Activated T-cell treated with anti-CD3 and anti-CD28 coated beads for 1 hour (primary cell): ENCODE measurements around the gene DNAL4.

Source experiments
- DNase-seq: peaks from one replicate; pipeline ENCODE4 v3.0.0-alpha.2; 2020; ENCODE audit warnings: low read depth

Gene DNAL4

DNA sequence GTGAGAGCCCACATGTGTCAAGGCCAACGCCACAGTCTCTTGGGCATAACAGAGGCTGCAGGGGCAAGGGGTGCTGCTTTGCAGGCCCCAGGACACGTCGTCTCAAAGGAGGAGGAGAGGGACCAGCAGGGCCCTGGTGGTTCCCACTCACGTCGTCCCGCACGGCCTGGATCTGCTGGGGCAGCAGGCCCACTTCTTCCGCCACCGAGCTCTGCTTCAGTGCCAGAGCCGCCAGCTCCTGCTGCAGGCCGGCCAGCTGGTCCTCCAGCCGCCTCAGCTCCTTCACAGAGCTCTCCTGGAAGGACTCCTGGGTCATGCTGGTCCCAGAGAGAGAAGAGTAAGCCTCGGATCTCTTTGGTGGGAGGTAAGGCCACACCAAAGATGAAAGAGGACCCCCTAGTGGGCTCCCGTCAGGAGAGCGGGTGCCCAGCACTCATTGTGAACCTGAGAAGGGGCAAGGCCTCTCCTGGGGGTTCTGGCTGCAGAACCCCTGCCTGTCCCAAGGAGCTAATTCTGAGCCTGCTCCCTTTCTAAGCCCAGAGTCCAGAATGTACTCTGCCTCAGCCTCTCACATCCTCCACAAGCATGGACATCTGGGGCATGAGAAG, 53.7 kb downstream of the DNAL4 start:
- DNase-seq = no peak

DNA sequence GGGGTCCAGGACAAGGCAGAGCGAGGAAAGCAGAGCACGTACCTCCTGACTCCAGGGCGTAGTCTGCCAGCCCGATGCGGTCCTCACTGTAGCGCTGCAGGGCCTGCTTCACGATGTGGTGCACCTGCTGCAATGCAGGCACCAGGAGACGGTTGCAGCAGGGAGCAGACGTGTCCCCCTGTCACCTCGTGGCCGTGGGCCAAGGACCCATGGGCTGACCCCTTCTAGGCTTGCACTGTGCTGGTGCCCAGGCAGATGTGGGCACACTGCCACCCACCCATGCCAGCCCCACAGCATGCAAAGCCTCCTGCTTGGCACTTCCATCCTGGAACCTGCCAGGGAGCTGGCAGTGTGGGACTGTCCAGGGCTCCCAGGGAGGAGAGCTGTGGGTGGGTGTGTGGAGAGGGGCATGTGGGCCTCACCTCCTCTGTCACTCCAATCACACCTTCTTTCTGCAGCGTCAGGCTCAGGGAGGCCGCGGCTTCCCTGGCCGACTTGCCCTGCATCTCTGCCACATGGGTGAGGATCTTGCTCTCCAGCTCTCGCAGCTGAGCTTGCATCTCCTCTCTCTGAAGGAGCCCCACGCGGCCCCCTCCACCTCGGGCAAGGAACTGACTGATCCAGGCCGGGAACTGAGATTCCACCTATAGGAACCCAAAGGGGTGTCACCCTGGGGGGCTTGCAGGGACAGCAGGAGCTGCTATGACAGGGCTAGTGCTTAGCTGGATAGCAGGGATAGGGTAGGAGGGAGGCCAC, 54.5 kb downstream of the DNAL4 start:
- no peak for DNase-seq

DNA sequence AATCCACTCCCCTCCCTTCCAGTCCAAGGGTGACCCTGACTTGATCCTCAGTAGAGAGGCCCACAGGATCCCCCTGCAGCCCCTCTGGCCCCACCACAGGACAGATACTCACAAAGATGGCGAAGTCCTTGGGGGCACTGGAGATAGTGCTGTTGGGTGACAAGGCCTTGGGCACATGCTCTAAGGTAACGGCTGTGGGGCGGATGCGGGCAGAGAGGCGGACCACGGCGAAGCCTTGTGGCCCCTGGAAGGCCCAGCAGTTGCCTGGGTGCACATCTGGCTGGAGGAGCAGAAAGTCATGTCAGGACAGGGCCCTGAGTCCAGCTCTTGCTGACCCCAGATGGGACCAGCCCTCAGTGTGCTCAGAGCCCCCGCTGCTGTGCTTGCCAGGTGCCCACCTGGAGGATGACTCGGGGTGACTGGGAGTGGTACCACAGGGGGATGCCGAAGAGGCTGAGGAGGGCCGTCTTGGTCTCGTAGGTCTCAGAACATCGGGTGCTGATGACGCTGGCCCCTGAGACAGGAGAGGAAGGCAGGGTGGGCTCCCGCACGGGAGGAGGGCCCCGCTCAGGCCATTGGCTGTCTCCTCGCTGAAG, 55.4 kb downstream of the DNAL4 start:
- no peak for DNase-seq

DNA sequence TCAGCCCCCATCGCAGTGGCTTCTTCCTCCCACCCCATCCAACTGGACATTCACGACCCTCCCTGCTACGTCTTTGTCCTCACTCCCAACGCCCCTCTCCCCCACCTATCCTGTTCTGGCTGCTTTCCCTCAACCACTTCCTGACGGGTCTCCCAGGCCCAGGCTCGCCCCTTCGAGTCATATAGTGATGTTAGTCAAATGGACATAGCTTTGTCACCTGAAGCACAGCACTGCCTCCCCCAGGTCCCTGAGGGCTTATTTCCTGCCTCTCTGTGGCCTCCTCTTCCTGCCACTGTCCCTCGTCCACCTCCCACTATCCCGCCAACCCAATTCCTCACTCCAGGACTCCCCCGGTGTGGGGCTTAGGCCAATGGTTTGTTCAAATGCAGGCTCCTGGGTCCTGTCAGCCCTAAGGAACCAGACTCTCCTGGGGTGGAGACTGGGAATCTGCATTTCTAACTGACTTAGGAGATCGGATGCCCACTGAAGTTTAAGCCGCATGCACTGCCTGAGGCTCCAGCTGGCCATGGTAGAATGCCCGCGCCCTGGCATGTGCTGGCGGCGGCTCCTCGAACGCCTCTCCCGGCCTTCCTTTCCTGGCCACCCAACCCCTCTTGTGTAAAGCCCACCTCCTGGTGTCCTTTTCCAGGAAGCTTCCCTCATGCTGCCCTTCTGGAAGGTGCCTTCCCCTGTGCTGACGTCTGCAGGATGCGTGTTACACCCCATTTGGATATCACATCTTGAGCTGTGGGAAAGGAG, 56.5 kb downstream of the DNAL4 start:
- DNase-seq = no peak

DNA sequence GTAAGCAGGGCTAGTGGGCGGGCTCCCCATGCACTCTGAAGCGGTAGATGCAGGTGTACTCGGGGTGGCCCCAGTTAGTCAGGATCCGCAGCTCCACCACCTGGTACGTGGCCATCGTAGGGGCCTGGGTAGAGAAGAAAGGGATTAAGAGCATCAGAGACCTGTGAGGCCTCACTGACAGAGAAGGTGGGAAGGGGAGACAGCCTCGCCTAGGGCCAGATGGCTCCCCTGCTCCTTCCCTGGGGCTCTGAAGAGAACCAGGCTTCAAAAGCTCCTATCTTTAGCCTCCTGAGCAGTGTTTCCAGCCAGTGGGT, 57.7 kb downstream of the DNAL4 start:
- DNase-seq = no peak

DNA sequence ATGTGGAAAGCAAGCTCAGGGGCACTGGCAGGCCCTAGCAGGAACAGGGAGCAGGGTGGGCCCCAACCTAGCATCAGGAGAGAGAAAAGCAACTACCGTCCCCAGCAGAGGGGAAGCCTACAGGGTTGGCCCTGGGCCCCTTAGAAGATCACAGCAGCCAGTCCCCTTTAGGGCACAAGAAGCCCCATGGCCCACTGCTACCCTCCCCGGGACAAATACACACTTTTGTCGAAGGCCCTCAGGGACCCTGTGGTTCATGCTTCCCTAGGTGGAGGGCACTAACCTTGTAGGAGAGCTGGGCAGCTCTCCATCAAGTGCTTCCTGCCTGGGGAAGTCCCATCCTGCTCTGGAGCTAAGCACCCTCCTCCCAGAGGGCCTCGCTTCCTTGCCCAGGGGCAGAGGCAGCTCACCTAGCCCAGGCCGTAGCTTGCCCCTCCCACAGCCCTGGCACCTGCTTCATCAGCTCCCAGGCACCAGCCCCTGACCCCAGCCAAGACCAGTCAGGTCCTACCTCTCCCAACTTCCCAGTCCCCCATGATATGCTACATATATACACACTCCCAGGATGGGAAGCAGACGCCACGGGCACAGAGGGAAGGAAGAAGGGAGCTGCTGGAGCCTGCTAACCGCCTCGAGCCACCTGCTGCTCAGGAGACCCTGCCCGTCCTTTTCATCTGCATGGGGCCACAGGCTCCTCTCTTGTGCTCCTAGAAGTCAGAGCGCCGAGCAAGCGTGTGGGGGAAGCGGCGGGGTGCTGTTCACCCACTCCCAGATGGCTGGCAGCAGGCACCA, 58.3 kb downstream of the DNAL4 start:
- DNase-seq = no peak

DNA sequence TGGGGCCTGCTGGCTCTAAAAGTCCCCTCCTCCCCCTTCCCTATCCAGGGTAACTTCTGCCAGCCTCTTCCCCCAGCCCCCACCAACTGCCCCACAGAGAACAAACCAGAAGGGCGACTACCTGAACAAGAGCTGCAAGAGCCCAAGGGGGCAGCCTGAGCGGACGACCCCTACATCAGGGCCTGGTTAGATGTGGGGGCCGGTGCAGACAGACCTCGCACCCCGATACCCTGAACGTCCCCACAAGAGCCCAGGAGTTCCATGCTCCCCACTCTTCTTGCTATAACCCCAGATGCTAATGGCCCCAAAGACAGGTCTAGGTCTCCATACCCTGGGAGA, 58.8 kb downstream of the DNAL4 start:
- DNase-seq = no peak

DNA sequence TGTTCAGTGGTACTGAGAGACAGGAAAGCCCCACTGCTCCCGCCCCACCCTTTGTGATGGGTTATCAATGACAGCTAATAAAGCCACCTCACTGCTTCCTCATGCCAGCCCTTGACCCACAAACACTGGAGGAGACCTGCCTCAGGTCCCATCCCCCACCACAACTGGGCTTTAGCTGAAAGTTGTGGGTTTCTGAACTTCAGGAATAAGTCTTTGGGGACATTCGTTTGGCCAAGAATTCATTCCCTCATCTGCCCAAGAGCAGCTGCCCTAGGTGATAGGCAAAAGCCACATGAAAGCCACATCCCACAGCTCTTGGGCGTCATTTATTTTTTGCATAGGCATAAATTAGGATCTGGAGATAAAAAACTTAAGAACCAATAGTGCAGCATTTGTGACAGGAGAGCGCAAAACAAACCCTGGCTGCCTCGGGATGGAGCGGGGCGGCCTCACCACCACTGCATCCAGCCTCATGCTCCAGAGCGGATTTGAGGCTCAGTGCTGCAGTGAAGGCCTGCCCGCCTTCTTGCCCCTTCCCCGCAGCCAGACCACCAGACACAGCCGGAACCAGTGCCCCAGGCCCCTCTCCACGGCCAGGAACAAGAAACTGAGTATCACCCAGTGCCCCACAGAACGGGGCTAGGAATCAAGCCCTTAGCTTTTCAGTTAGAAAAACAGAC, 59.4 kb downstream of the DNAL4 start:
- DNase-seq = no peak

DNA sequence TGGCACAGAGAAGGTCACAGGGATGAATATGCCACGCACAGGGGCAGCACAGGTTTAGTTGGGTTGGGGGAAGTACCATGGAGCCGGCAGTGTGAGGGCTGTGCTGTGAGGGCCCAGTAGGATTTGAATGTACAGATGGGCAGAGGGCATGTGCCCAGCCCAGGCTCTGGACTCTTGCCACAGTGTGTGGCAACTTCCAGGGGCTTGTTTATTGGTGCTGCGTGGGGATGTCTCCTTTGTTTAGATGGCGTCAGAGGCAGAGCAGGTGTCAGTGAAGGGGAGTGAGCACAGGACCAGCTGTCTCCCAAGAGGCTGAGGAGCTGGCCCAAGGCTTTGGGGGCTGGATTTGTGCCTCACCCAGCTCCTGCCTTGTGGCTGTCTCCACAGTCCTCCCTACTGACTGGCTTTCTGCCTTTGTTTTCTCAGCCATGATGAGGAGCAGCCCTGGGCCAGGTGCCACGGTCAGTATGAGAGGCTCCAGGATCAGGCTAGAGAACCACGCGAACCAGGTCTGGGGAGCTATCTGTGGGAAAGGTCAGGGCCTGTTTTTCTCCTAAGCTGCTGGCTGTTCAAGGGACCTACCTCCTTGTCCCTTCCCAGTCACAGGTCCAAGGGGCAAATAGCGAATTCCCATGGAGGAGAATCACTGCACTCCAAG, 60.1 kb downstream of the DNAL4 start:
- no peak for DNase-seq

DNA sequence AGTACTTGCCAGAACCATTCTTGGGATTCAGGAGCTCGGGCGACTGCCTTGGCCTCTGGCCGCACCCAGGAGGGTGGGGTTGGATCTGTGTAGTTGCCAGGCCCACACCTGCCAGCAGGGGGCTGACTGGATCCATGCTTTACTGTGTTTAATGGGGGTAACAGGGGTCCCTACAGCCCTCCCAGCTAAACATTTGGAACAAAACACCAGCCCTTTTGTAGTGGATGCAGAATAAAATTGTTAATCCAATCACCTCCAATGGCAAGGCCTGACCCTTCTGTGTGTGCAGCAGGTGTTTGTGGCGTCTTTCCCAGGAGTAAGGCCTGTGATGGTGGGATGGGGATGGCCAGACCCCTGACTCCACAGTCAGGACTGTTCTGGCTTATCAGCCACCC, 60.6 kb downstream of the DNAL4 start:
- peak; percentile 45 for DNase-seq

DNA sequence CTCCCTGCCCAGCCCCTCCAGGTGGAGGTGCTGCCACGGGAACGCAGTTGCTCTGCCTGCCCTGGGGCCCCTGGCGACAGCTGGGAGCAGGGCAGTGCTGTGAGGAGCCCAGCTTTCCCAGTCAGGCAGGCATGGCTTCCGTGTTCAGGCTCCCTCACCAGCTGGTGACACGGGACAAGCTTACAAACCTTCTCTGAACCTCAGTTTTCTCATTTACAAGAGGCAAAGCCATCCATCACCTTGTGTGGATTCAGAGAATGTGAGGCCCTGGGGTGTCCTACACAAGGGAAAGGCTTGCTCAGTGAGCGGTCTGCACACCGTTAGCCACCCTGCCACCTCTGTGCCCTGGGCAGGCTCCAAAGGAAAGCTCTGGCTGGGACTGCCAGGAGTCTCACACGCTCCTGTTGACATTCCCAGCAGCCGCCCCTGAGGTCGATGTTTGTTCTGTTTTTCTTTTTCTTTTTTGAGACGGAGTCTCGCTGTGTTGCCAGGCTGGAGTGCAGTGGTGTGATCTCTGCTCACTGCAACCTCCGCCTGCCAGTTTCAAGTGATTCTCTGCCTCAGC, 61.6 kb downstream of the DNAL4 start:
- DNase-seq = no peak

DNA sequence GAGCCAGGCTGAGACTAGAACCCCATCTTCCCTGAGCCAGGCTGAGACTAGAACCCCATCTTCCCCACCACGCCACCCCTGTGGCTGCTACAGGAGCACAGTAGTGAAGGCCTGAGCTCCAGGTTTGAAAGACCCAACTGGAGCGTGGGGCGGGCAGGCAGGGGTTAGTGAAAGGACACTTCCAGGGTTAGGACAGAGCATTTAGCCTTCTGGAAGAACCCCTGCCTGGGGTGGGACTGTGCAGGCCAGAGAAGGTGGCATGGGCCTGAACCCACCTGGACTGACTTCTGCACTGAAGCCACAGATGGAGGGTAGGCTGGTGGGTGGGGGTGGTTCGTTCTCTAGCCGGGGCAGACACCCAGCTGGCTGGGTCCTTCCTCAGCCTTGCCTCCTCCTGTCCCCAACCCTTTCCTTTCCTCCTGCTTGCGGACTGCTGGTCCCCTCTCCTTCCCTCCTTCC, 62.2 kb downstream of the DNAL4 start:
- no peak for DNase-seq

DNA sequence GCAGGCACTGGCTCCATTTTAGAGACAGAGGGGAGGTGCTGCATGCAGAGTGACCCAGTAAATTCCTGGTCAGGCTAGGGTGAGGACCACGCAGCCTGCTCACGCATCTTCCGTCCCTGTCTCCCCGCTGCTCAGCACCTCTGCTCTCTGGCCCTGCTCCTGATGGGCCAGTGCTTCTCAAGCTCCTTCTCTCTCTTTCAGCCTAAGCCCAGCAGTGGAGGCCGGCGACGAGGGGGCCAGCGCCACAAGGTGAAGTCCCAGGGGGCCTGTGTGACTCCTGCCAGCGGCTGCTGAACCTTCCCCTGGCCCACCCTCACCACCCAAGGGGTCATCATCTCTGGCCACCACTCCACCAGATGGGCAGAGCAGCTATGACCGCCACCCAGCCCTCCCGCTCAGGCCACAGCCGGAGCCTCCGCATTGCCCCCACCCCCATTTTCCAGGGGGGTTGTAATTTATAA, 63.5 kb downstream of the DNAL4 start:
- no peak for DNase-seq

DNA sequence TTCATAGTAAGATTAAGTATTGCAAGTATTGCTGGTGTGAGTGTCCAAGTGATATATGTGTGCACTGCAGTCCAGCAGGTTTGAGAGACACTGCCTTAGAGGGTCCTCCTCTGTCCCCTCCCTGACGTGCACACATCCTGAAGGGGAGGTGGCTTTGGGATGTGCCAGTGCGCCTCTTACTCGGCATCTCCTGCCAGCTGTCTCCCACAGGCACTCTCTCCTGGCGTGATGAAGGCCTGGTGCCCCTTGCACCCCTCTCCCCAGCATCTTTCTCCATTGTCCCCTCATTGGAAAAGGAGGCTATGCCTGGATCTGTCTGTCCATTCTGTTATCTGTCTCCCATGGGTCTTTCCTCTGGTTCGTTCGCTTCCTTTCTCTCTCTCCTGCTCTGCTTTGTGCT, 64.0 kb downstream of the DNAL4 start:
- DNase-seq = no peak

DNA sequence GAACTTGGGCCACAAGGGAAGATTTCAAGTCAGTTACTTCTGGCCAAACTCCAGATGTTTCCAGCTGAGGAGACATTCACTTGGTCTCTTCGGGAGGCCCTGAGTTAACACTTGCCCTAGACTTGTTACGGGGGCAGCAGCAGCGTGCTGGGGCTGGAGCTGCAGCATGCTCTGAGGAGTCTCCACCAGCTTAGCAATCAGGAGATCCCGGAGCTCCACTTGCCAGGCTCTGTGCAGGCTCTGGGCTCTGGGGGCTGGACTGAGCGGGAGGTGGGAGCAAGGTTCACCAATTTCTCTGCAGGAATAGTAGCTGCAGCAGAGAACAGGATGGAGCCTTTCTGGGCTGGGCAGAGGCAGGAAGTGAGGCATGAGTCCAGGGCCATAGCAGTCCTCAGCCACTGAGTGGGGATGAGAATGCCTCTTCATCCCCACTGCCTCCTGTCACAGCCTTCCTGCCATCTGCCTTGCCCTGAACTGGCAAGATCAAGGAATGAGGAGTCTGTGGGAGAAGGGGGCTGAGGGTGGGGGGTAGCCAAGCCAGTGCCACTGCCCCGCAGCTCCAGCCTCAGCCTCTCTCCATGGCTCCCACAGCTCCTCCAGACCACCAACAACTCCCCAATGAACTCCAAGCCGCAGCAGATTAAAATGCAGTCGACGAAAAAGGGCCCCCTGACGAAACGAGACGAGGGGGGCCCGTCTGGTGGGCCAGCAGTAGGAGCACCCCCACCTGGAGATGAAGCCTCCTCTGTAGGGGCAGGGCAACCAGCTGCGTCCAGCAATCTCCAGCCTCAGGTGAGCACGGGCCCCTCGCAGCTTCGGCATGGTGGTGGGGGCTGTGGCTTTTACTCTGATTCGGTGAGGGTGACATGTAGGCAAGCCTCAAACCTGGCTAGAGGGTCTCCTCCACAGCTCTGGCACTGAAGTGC, 64.8 kb downstream of the DNAL4 start:
- no peak for DNase-seq
